A204.1 (cell line): Measurements from ENCODE around the gene SKIC8.
"Not testable (repeated sequence)": the region's sequence is repeated elsewhere in the genome, so short reads cannot be mapped to it uniquely, and the experiment has no call there.

Experiments
- FAIRE-seq: peaks from 2 replicates; lab custom pipeline; 2012; peaks lifted over from hg19 to GRCh38; lab: Jason Lieb, UNC

Gene SKIC8

DNA sequence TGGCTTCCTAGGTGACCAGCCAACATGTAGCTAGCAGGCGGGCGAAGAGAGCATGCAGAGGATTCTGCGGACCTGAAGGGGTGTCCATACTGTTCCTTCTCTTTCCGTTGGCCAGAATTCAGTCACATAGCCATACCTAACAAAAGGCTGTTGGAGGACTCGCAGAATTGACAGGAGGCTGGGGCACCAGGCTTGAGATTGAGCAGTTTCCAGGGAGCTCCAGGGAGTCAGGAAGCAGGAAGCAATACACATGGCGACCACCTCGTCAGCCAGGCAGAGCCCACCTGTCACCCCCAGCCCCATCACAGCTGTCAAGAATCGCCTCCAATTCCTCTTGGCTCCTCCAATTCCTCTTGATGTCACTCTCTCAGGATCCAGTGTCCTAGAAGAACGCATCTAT, 48.3 kb downstream of the SKIC8 start:
- no peak for FAIRE-seq

DNA sequence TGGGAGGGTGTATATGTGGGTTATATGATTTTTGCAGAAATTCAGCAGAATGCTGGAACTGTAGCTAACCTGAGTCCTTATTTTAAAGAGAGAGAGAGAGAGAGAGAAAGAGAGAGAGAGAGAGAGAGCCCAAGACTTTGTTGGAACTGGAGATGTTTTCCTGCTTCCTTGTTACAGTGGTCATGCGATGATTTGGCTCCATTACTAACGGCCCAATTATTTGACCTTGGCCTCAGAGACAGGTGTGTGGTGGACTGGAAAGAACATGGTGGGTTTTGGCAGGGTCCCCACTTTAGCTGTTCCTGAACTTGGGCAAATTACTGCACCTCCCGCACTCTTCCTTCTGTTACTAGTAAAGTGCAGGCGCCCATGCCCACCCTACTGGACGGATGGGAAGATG, 50.3 kb downstream of the SKIC8 start:
- FAIRE-seq: no peak

DNA sequence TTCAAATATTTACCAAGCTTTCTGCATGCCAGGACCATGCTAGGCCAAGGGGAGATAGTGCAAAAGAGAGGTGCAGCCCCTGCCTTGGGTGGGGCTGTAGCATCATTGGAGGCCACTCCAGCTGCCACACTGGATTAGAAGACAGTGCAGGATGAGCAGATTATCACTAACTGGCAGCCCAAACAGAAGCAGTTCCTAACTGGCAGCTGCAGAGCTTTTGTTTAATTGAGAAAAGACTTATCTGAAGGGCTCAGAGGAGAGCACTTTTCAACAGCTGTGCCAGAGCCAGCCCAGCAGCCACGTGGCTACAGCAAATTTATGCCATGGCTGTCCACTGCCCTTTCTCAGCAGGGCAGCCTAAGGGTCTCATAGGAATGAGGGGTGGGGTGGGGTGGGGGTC, 51.5 kb downstream of the SKIC8 start:
- FAIRE-seq: no peak

DNA sequence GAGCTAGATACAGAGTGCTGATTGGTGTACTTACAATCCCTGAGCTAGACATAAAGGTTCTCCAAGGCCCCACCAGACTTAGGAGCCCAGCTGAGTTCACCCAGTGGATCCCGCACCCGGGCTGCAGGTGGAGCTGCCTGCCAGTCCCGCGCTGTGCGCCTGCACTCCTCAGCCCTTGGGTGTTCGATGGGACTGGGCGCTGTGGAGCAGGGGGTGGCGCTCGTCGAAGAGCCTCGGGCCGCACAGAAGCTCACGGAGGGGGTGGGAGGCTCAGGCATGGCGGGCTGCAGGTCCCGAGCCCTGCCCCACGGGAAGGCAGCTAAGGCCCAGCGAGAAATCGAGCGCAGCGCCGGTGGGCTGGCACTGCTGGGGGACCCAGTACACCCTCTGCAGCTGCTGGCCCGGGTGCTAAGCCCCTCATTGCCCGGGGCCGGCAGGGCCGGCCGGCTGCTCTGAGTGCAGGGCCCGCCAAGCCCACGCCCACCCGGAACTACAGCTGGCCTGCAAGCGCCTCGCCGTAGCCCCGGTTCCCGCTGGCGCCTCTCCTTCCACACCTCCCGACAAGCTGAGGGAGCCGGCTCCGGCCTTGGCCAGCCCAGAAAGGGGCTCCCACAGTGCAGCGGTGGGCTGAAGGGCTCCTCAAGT, 53.3 kb downstream of the SKIC8 start:
- not testable (repeated sequence) for FAIRE-seq

DNA sequence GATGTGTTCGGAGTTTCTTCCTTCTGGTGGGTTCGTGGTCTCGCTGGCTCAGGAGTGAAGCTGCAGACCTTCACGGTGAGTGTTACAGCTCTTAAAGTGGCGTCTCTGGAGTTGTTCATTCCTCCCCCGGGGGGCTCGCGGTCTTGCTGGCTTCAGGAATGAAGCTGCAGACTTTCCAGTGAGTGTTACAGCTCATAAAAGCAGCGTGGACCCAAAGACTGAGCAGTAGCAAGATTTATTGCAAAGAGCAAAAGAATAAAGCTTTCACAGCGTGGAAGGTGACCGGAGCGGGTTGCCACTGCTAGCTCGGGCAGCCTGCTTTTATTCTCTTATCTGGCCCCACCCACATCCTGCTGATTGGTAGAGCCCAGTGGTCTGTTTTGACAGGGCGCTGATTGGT, 54.0 kb downstream of the SKIC8 start:
- not testable (repeated sequence) for FAIRE-seq

DNA sequence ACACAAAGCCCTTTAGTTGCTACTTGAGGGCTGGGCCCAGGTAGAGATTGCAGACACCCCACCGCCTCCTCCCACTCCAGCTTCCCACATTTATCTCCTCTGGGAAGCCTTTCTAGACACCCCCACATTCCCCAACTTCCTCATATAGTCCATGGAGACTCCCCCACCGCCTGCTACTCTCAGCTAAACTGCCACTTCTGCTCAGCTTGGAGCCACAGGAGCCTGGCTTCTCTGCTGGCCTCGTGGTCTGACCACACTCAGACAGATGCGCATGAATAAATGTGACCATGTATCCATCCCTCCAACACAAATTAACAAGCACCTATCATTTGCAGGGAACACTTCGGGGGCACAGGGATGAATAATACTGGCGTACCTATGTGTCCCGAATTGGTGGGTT, 54.5 kb downstream of the SKIC8 start:
- FAIRE-seq: no peak

DNA sequence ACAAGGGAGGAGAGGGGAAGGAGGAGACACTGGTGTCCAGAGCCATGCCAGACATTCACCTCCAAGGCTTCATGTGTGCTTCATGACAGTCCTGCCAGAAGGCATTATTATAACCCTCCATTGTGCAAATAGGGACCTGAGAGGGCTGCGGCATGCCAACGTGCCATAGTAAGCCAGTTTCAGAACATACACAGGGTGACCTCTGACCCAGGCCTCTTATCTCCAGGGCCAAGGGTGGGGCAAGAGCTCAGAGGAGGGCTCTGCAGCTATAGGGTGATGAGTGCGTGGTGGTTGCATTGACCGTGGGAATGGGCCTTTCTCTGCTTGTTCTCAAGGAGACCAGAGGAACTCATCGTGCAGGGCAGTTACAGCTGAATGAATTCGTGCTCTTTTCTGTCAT, 55.3 kb downstream of the SKIC8 start:
- no peak for FAIRE-seq

DNA sequence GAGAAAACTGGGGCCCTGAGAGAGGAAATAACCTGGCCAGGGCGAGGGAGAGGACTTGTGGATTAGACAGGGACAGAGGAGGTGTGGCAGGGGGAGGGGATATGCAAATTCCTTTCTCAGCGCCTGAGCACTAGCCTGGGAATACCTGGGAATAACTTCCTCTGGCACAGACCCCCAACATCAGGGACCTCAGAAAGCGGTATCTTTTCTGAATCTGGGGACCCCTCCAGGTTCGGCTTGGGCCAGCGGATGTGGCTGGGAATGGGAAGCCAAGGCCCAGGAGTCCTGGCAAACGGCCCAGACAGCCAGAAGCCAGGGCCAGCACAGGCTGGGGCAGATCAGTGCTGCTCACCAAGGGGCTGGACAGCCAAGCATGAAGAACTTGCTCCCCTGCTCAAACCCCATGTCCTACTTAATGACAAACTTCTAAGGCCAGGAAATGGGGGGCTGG, 55.9 kb downstream of the SKIC8 start:
- no peak for FAIRE-seq

DNA sequence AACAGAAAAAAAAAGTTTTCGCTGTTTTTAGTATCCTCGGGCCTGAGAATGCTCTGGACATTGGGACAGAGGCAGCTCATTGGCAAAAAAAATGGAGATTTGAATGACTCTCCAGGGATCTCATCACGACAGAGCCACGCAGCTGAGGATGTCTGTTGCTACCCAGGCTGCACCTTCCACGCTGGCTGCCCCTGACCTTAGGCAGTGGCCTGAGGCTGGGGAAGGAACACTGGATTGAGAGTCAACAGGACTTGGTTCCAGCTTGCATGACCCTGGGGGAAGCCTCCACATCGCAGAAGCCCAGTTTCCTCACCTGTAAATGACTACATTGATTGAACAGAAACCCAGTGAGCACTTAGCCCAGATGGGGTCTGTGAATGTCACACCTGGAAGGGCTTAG, 56.4 kb downstream of the SKIC8 start:
- no peak for FAIRE-seq

DNA sequence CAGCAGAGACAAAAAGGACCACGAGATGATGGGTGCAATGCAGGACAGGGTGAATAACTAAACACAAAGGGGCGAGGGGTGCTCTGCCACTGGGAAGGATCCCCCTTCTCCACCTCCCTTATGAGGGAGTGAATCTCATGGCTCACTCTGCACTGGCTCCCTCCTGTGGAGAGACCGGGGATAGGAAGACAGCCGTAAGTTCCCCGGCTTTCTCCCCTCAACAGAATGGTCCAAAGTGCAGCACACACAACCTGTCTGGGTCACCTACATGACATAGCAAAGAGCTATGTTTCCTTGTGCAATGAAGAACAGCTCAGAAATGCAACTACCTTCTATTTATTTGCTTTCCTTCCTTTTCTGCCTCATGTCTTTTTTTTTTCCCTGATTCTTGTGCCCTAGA, 57.3 kb downstream of the SKIC8 start:
- no peak for FAIRE-seq

DNA sequence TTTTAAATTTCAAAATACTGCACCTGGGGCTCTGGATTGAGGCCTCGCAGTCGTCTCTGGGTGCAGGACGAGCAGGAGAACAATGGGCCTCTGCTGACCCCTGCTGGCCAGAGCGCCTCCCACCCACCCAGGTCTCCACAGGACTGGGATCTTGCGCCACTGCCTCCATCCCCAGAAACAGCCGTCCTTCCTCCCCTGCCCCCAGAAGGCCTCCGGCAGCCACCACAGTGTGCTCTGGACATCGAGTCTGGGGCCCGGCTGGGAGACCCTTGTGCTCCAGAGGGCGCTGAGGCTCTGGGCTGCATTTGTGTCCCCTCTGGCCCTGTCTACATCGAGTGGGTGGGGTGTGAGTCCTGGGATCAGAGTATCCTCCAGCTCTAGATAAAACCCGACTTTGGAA, 58.4 kb downstream of the SKIC8 start:
- no peak for FAIRE-seq

DNA sequence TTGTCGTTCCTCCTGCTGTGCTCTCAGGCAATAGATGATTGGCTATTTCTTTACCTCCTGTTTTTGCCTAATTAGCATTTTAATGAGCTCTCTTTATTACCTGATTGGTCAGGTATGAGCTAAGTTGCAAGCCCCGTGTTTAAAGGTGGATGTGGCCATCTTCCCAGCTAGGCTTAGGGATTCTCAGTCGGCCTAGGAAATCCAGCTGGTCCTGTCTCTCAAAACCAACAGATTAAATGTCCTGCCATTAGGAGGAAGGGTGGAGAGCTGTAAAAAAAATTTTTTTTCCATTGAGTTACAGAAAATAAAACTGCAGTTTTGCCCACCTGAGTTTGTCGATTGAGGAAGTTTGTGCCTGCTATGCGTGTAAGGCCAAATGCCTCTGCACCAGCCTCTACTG, 59.6 kb downstream of the SKIC8 start:
- no peak for FAIRE-seq

DNA sequence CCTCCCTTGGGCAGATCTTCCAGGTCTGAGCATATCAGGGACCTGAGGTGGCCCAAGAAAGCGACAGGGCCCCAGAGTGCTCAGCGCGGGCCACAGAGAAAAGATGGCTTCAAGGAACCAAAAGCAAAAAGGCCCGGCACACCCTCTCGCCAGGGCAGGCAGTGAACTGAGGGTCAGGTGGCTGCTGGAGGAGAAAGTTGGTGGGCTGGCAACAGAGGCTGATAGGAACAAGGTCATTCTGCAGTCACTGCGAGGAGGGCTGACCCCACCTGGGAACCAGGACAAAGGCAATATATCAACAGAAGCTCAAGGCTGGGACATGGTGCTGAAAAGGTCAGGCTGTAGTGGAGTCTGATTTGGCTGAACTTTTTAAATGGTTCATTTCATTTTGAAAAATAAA, 62.3 kb downstream of the SKIC8 start:
- FAIRE-seq: no peak

DNA sequence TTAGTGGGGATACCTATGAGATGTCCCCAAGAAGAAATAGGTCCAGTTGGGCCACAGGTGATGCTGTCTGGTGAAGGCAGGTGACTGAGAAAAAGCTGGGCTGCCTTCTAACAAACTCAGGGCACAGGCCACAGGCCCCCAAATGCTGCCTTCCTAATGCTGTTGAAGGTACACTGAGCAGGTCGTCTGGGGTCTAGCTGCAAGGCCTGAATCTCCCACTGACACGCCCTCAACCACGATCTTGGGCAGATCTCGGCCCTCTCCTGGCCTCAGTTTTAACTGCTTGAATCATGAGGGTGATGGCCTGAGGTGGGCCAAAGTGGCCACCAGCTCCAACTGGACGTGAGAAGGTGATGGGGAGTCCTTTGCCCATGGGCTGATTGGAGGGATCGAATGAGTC, 62.9 kb downstream of the SKIC8 start:
- FAIRE-seq: no peak

DNA sequence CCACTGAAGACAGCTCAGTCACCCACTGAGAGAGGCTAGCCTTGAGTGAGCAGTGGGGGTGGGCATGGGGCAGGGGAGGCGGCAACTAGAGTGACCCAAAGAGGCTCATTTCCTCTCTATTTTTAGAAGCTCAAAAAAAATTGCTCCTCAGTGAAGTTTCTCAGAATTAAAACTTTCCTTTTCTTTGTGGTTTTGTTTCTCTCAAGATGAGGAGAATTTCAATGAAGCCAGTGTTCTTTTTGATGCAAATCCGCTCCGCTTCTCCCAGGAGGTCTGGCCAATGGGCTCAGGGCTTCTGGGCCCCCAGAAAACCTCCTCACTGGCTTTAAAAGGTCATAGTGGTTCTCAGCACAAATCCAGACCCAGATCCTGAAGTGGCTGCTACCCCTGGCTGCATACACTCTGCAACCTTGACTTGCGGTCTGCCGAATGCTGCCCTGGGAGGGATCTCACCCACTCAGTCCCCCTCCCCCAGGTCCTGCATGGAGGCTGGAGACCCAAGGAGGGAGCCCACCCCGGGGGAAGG, 64.8 kb downstream of the SKIC8 start, which contains the start of gene ACSBG1:
Gene ACSBG1 (minus strand): TSS at position 51 of the 526 bp plus-strand sequence. CDS start 64 bp downstream, outside the sequence.
- no peak for FAIRE-seq

DNA sequence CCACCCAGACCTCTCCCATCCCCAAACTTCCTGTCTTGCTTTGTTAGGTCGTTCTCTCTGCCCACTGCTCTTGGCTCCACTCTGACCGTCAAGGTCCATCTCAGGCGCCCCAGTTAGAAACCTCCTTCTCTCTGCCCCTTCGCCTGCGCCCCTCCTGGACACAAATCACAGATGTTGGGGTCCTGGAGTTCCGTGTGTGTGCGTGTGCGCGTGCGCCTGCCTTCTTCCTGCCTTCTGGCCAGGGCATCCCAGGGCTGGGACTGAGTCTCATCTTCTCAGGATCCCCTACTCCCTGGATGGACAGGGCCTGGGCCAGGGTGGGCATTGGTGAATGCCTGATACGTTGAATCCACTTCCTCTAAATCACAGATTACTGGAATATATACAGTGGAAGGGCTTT, 65.9 kb downstream of the SKIC8 start:
- no peak for FAIRE-seq
